DMS 273 (cell line): ENCODE measurements around the gene NOTCH3.
A peak's percentile ranks its signal among the peaks of the same experiment; 100 is the strongest.

Experiments used
- DNase-seq: peaks from one replicate; lab custom pipeline; 2025; ENCODE audit not compliant: unreplicated experiment; lab: John Stamatoyannopoulos, UW

Gene NOTCH3

GRCh38 chr19:15125232-15126067, 75.3 kb downstream of the NOTCH3 start:
- DNase-seq, result peak; percentile 99

- peak; percentile 63 for DNase-seq
Observed at GRCh38 chr19:15124572-15125231, 76.1 kb downstream of the NOTCH3 start.

GRCh38 chr19:15123900-15124299, 76.9 kb downstream of the NOTCH3 start:
- peak; percentile 98 for DNase-seq

- no peak for DNase-seq
Observed at GRCh38 chr19:15123031-15123890, 77.5 kb downstream of the NOTCH3 start.

GRCh38 chr19:15122331-15123030, 78.3 kb downstream of the NOTCH3 start:
- no peak for DNase-seq

- no peak for DNase-seq
Observed at GRCh38 chr19:15120135-15121026, 80.4 kb downstream of the NOTCH3 start.

- DNase-seq, result no peak
Observed at GRCh38 chr19:15118789-15119494, 81.9 kb downstream of the NOTCH3 start.

GRCh38 chr19:15118248-15118647, 82.5 kb downstream of the NOTCH3 start:
- DNase-seq, result no peak

- no peak for DNase-seq
Observed at GRCh38 chr19:15116856-15117255, 83.9 kb downstream of the NOTCH3 start.

- no peak for DNase-seq
Observed at GRCh38 chr19:15115762-15116615, 84.8 kb downstream of the NOTCH3 start.

- DNase-seq, result no peak
Observed at GRCh38 chr19:15115080-15115479, 85.7 kb downstream of the NOTCH3 start.

GRCh38 chr19:15114153-15114540, 86.6 kb downstream of the NOTCH3 start:
- DNase-seq, result no peak

- peak; percentile 32 for DNase-seq
Observed at GRCh38 chr19:15113245-15114152, 87.3 kb downstream of the NOTCH3 start.

- DNase-seq, result peak; percentile 25
Observed at GRCh38 chr19:15112385-15112784, 88.4 kb downstream of the NOTCH3 start.

GRCh38 chr19:15111758-15112157, 89.0 kb downstream of the NOTCH3 start:
- DNase-seq, result no peak

GRCh38 chr19:15110418-15110815, 90.4 kb downstream of the NOTCH3 start:
- no peak for DNase-seq

GRCh38 chr19:15109768-15110417, 90.9 kb downstream of the NOTCH3 start:
- no peak for DNase-seq
